ENCODE data around the gene CAMSAP2.

DNA sequence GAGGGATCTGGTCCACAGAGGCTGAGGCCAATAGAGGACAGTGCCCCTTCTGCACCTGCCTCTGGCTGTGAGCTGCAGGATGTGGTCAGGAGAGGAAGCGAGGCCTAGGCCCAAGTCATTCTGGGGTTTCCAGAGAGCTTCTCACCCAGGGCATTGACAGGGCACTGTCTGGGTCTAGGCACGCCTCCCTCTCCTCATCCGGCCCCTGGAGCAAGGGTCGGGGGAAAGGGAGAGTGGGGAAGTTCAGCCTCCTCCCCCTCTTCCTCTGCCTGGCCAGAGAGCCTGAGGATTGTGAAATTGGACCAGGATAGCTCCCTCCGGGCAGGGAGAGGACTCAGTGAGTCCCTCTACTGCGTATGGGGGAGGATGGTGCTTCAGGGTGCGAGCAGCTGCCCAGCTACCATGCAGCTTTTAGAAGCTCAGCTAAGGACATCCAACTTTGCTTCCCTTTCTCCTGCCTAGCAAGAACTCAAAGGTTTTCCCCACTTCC is 149.7 kb downstream of the CAMSAP2 start:
- TF ChIP-seq, protein P1, sequence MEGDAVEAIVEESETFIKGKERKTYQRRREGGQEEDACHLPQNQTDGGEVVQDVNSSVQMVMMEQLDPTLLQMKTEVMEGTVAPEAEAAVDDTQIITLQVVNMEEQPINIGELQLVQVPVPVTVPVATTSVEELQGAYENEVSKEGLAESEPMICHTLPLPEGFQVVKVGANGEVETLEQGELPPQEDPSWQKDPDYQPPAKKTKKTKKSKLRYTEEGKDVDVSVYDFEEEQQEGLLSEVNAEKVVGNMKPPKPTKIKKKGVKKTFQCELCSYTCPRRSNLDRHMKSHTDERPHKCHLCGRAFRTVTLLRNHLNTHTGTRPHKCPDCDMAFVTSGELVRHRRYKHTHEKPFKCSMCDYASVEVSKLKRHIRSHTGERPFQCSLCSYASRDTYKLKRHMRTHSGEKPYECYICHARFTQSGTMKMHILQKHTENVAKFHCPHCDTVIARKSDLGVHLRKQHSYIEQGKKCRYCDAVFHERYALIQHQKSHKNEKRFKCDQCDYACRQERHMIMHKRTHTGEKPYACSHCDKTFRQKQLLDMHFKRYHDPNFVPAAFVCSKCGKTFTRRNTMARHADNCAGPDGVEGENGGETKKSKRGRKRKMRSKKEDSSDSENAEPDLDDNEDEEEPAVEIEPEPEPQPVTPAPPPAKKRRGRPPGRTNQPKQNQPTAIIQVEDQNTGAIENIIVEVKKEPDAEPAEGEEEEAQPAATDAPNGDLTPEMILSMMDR (IDR thresholded peaks at IDR 0.05): no peak
- TF ChIP-seq EZH2 (IDR thresholded peaks at IDR 0.05) (no peak), EZH2phosphoT487 (IDR thresholded peaks at IDR 0.05) (no peak)

Measured in neural progenitor cell (in vitro differentiated cells).